Right ventricle myocardium inferior (tissue), 1 donor: ENCODE data around the gene ZNF362. TPM values are rescaled to one million over a fixed set of nuclear protein-coding genes. Genes with fewer than 3 reads are reported as not detected.
A peak's percentile ranks its signal among the peaks of the same experiment; 100 is the strongest.
"Not testable (repeated sequence)": the region's sequence is repeated elsewhere in the genome, so short reads cannot be mapped to it uniquely, and the experiment has no call there.

Experiments
- ATAC-seq: fragments of 200-7000 bp; cut with Tn5 transposase; one replicate; pipeline ENCODE4 v1.9.1; 2020; ENCODE audit warnings: mild to moderate bottlenecking, moderate library complexity
- DNase-seq: peaks from one replicate; pipeline ENCODE4 v3.0.0; 2021; ENCODE audit errors: missing footprints
- intact Hi-C: fragments of 100-400 bp; cut with DNase I; formaldehyde crosslinking; loops from one replicate; pipeline ENCODE4 v1.11.0; 2022
- total RNA-seq: library from RNA; stranded (reverse); fragmentation: NEBNext Ultra II Directional; extraction: Animal tissue kit (Norgen Biotek cat#: 25700); gene quantifications from one replicate; pipeline ENCODE4 v1.2.1, GENCODE V29; 2021
- donor health status: DM: no; HTN: yes; CAD: no; lungs with severe emphysema.

ZNF362 gene
- total RNA-seq, 1 donor from 2014 or later = 30.3 TPM

DNA sequence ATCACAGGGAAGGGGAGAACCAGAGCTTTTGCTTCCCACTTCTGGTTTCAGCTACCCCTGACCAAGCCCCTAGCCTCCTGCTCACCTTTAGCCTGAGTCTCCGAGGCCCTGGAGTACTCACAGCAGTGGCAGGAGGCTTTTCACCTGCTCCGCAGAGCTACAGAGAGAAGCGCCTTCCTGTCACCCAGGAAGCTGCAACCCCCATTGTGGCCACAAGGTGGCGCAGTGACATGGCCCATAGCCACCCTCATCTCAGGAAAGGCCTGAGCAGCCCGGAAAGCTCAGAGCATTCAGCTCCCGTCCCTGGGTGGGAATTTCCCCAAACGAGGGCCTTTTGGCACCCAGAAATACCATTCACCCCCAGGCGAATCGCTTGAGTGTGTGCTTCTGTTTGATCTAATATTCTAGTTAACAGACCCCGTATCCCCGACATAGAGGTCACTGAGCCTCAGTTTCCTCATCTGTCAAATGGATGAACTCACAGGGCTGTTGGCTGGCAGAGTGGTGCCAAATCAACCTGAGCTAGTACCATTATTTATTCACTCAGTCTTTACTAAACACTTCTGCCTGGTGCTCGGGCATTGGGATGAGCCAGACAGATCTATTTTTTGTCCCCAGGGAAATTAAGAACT, 39.3 kb downstream of the ZNF362 start:
- intact Hi-C loops = loop anchor here (1.0 to 5.0 kb wide), 5 partner anchors 72 to 317 kb away; no protein-coding TSS in a partner anchor
- DNase-seq = peak; percentile 90
- peak; percentile 87 for ATAC-seq

- DNase-seq (no peak), ATAC-seq (no peak)
- intact Hi-C loops = loop anchor here (5.0 kb wide), 1 partner anchor 169 kb away; no protein-coding TSS in a partner anchor
Observed at GRCh38 chr1:33296082-33296458, 39.8 kb downstream of the ZNF362 start.

DNA sequence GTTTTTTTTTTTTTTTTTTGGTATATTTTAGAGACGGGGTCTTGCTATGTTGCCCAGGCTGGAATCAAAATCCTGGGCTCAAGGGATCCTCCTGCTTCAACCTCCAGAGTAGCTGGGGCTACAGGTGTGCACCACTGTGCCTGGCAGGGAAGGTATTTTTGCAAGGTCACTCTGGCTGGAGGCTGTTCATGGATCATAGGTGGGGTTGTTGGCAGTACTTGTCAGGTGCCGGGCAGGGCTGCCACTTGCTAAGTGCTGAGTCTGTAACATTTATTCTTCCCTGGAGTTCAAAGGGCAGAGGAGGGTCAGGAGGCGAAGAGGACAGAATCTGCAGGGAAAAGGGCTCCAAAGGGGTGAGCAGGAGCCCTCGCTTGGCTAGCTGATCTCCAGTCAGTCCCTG, 40.5 kb downstream of the ZNF362 start:
- ATAC-seq (no peak), DNase-seq (no peak)
- intact Hi-C loops = loop anchor here (5.0 kb wide), 1 partner anchor 170 kb away; no protein-coding TSS in a partner anchor

GRCh38 chr1:33297911-33298622, 41.8 kb downstream of the ZNF362 start:
- intact Hi-C loops = loop anchor here (5.0 kb wide), 1 partner anchor 171 kb away; no protein-coding TSS in a partner anchor
- no peak for ATAC-seq

GRCh38 chr1:33298623-33299277, 42.5 kb downstream of the ZNF362 start:
- intact Hi-C loops = loop anchor here (5.0 kb wide), 1 partner anchor 171 kb away; no protein-coding TSS in a partner anchor
- DNase-seq (peak; percentile 84), ATAC-seq (peak; percentile 59)

More at GRCh38 chr1:33297911-33298622, 41.8 kb downstream of the ZNF362 start:
- no peak for DNase-seq

GRCh38 chr1:33299461-33300155, 43.3 kb downstream of the ZNF362 start:
- DNase-seq (no peak), ATAC-seq (no peak)
- intact Hi-C loops = loop anchor here (5.0 kb wide), 1 partner anchor 172 kb away; no protein-coding TSS in a partner anchor

- ATAC-seq (peak; percentile 48), DNase-seq (peak; percentile 75)
- intact Hi-C loops = no loop called here
Observed at GRCh38 chr1:33300673-33301072, 44.4 kb downstream of the ZNF362 start.

- intact Hi-C loops = no loop called here
- ATAC-seq = peak; percentile 51
- no peak for DNase-seq
Observed at GRCh38 chr1:33301273-33301984, 45.1 kb downstream of the ZNF362 start.

DNA sequence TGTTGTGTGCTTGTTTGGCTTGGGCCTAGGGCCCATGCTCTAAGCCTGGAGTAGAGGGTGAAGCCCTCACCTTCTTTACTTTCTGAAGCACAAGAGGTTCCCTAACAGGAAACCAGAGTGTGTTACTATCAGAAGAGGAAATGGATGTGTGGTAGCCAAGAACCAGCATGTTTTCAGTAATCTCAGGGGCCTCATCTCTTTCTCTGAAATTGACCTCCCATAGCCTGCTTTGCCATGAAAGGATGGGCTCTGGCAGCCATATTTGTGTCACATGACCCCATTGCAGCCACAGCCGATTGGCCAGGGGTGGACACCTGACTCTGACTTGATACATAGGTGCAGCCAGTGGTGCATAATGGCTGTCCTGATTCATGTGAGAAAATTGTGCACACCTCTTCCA, 46.0 kb downstream of the ZNF362 start:
- DNase-seq (no peak), ATAC-seq (no peak)
- intact Hi-C loops = no loop called here

GRCh38 chr1:33305016-33305415, 48.7 kb downstream of the ZNF362 start:
- intact Hi-C loops = no loop called here
- ATAC-seq = no peak

DNA sequence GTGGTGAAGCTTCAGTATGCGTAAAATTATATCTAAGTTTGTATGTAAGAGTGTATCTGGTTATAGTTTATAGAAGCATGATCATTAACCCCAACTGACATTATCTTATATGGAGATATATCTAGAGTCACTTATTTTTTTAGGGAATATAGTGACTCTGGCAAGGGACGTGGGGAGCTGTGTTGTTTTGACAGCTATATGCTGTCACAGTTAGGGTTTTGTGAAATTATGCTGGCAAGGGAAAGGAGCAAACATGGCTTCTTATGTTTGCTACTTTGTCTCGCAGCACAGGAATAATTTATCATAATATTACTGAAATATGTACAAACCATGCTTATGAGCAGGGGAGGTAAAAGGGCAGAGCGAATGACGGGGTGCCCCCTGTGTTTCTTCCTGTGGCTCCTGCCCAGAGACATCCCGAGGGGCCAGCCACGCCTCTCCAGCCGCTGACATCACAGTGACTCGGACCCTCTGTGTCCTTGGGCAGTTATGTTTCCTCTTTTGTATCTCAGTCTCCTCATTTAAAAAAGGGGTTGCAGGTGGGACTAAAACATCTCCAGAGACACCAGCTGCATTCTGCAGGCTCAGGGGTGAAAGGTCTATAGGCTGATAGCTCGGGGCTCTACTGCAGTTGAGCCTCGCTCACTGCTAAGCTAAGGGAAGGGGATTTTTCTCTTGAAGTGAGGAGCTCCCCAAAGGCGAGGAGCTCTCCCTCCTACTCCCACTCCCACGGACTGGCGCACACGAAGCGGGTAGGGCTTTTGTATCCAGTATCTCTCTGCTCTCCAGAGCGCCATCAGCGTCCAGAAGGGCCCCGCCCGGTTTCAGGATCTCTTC, 49.7 kb downstream of the ZNF362 start:
- DNase-seq (no peak), ATAC-seq (peak; percentile 3)
- intact Hi-C loops = no loop called here

More at GRCh38 chr1:33305016-33305415, 48.7 kb downstream of the ZNF362 start:
- no peak for DNase-seq

- peak; percentile 44 for ATAC-seq
- intact Hi-C loops = no loop called here
- no peak for DNase-seq
Observed at GRCh38 chr1:33306653-33307493, 50.6 kb downstream of the ZNF362 start.

DNA sequence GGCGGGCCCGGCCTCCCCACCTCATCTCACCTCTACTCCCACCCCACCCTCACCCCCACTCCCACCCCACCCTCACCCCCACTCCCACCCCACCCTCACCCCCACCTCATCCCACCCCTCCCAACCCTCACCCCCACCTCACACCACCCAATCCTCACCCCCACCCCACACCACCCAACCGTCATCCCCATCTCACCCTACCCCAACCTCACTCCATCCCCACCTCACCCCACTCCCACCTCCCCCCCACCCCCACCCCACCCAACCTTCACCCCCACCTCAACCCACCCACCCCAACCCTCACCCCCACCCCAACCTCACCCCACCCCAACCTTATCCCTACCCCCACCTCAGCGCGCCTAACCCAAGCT, 51.2 kb downstream of the ZNF362 start:
- intact Hi-C loops = no loop called here
- DNase-seq = no peak

DNA sequence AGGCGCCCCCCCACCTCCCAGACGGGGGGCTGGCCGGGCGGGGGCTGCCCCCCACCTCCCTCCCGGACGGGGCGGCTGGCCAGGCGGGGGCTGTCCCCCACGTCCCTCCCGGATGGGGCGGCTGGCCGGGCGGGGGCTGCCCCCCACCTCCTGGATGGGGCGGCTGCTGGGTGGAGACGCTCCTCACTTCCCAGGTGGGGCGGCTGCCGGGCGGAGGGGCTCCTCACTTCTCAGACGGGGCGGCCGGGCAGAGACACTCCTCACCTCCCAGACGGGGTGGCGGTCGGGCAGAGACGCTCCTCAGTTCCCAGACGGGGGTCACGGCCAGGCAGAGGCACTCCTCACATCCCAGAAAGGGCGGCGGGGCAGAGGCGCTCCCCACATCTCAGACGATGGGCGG, 53.1 kb downstream of the ZNF362 start:
- DNase-seq, intact Hi-C loops, ATAC-seq: not testable (repeated sequence)

More for the DNA sequence above, 51.2 kb downstream of the ZNF362 start:
- ATAC-seq = no peak

DNA sequence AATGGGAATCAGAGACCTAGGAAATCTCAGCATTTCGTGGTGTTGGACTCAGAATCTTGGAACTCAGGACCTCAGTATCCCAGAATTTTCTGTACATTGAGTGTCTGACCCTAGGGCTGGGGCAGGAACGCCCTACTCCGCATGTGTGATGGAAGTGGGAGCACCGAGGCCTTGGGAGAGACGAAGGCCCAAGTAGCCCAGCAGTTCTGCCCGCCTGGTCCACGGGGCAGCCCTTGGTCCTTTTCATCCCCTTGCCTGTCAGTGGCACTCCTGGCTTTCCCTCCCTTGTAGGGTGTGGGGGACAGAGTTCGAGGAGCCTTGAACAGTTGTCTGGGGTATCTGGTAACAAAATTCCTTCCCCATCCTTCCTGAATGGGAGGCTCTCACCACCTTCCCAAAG, 54.4 kb downstream of the ZNF362 start:
- intact Hi-C loops = no loop called here
- ATAC-seq = no peak
- DNase-seq = no peak

DNA sequence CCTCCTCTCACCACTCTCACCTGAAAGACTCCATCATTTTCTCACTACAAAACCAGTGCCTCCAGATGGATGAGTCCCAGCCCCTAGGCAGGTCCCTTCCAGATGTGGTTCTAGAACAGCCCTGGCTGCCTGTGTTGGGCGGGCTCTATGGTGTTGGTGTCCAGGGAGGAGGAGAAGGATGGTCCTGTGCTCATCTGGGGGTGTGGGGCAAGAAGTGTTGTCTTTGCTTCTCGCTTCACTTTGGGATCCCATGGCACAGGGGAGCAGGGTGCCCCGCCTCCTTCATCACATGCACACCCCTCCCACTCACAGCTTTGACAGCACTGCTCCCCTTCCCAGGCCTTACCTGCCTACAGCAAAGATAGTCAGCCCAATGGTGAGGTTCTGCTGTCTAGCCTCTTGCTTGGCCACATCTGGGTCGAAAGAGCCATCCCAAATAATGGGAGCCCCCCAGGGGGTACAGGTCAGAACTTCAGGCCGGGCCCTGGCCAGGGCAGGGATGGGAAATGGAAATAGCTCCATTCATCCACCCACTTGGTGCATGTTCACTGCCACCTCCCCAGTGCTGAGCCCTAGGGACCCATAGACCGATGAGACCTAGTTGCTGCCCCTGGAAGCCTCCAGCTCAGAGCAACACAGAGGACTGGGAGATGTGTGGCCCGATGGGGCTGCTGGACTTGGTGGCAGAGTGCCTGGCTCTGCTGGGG, 55.6 kb downstream of the ZNF362 start:
- intact Hi-C loops = no loop called here
- DNase-seq = no peak
- no peak for ATAC-seq
